ENCODE measurements around the gene RHOT1. TPM values are rescaled to one million over a fixed set of nuclear protein-coding genes. Genes with fewer than 3 reads are reported as not detected.

Gene RHOT1
- total and polyA plus RNA-seq, 2 donors (not counting 3 experiments of a cell fraction or from before 2014, with no cell fraction given) = 23.5 to 28.8 TPM

GRCh38 chr17:32239456-32239855 lies 97.2 kb downstream of the RHOT1 start:
- Histone ChIP-seq H4K20me1 (replicated peaks; ENCODE audit: control insufficient read depth, extremely low read depth, insufficient read depth, low read length) (no peaks in the 10 kb centered on the region), H3K4me3 (replicated peaks in 1 of 3; ENCODE audit: insufficient read depth in 1 of 3, low read depth in 1 of 3, low read length in 3 of 3) (no peak overlapping the region), H3K9ac (replicated peaks; ENCODE audit: extremely low read depth, insufficient read depth, low read length) (no peak overlapping the region), H3K27me3 (ENCODE audit: control insufficient read depth in 2 of 2, insufficient read depth in 2 of 2, low read length in 2 of 2) (no peaks in the 10 kb centered on the region), H3K4me2 (ENCODE audit: insufficient read depth, low read length) (no peak overlapping the region), H3K9me1 (replicated peaks; ENCODE audit: control insufficient read depth, extremely low read depth, insufficient read depth, low read length) (no peaks in the 10 kb centered on the region), H3K79me2 (ENCODE audit: control insufficient read depth, insufficient read depth, low read length) (no peaks in the 10 kb centered on the region), H3K9me3 (replicated peaks; ENCODE audit: control insufficient read depth, insufficient read depth, low read length) (no peaks in the 10 kb centered on the region), H3K27ac (ENCODE audit: insufficient read depth, low read depth, low read length) (no peak overlapping the region), H3K36me3 (ENCODE audit: control insufficient read depth in 2 of 2, extremely low read depth in 1 of 2, insufficient read depth in 2 of 2, low read length in 2 of 2) (no peaks in the 10 kb centered on the region), H2AFZ (ENCODE audit: low read depth, low read length) (no peak overlapping the region), H3K4me1 (ENCODE audit: control insufficient read depth, extremely low read depth, insufficient read depth, low read length) (no peaks in the 10 kb centered on the region)
- BruUV-seq (replicated peaks) = no TSS peak
- DNase-seq (ENCODE audit: low read depth, low spot score) (no peak), FAIRE-seq (no peak)
- intact Hi-C loops (cut with micrococcal nuclease) = no loop called here
- ChIA-PET CTCF (interaction anchor here (1.4 kb wide), 1 partner anchor 76 kb away, joined by 3 read pairs; no protein-coding TSS in a partner anchor), POLR2A (no interaction called here)
- dilution Hi-C loops (cut with MboI; ENCODE audit: extremely low pct_ligation_motif_present, low sequenced_read_pairs) = no loop called here
- TF ChIP-seq GATA2 (IDR thresholded peaks at IDR 0.05; ENCODE audit: insufficient read depth, insufficient read length, low read depth, low read length) (no peak), EZH2 (IDR thresholded peaks at IDR 0.05; ENCODE audit: borderline replicate concordance, low read depth, low read length, severe bottlenecking) (no peak), POLR2AphosphoS5 (IDR thresholded peaks at IDR 0.05; ENCODE audit: insufficient read depth, low read depth, low read length) (no peak), JUN (IDR thresholded peaks at IDR 0.05; ENCODE audit: borderline replicate concordance, insufficient read depth, insufficient read length, low read depth) (no peak), FOS (IDR thresholded peaks at IDR 0.05; ENCODE audit: borderline replicate concordance, insufficient read depth, low read length) (no peak), CTCF (IDR thresholded peaks at IDR 0.05; ENCODE audit: extremely low read depth in 1 of 2, insufficient read depth in 1 of 2, low read depth in 1 of 2, low read length in 2 of 2) (no peak), POLR2A (IDR thresholded peaks at IDR 0.05; ENCODE audit: low read depth, low read length) (no peak), MYC (IDR thresholded peaks at IDR 0.05; ENCODE audit: low read depth, low read length) (no peak)
- TF ChIP-seq, protein P1, sequence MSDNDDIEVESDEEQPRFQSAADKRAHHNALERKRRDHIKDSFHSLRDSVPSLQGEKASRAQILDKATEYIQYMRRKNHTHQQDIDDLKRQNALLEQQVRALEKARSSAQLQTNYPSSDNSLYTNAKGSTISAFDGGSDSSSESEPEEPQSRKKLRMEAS (IDR thresholded peaks at IDR 0.05; ENCODE audit: insufficient read depth, insufficient read length) = no peak

Data from endothelial cell of umbilical vein (primary cell).